CD4-positive, alpha-beta T cell treated with Interleukin-4 for 1 hour (primary cell): ENCODE measurements around the gene OR4K5.
A peak's percentile ranks its signal among the peaks of the same experiment; 100 is the strongest.
"Not testable (repeated sequence)": the region's sequence is repeated elsewhere in the genome, so short reads cannot be mapped to it uniquely, and the experiment has no call there.

Experiments used
- DNase-seq, 2 donors: peaks; one replicate each; pipeline ENCODE4 v3.0.0-alpha.2; 2020 to 2022

OR4K5 gene, protein sequence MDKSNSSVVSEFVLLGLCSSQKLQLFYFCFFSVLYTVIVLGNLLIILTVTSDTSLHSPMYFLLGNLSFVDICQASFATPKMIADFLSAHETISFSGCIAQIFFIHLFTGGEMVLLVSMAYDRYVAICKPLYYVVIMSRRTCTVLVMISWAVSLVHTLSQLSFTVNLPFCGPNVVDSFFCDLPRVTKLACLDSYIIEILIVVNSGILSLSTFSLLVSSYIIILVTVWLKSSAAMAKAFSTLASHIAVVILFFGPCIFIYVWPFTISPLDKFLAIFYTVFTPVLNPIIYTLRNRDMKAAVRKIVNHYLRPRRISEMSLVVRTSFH

GRCh38 chr14:19920021-19920657, at the start of gene OR4K5:
Gene OR4K5 (plus strand): TSS chr14:19920607. CDS start chr14:19920607, 0 bp downstream.
- DNase-seq, result no peak

DNA sequence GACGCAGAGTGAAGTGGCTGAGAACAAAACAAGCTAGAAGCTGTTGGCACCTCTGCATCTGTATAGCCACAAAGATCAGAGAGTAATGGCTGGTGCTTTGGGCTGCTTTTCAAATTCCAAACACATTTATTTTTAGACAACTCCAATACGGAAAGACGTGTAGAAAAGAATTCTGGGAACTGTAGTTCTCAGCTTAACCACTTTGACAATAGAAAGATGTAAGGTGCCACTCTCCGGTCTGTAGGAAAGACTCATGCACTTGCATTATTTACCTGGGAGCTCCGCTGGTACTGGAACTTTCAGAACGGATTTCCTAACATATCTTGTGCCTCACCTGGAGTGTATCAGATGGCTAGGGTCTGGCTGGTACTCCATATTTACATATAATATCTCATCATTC, 47.2 kb upstream of the OR4K5 start:
- no peak for DNase-seq

GRCh38 chr14:19874842-19875241, 45.6 kb upstream of the OR4K5 start, which contains the start of gene OR4K2:
Gene OR4K2 (plus strand): TSS chr14:19875142. CDS start chr14:19876268, 1,126 bp downstream.
- DNase-seq, result no peak

GRCh38 chr14:19878029-19878642, 42.3 kb upstream of the OR4K5 start:
- DNase-seq, result peak in 1 of 2 donors; percentile 17

GRCh38 chr14:19895282-19895681, 25.1 kb upstream of the OR4K5 start:
- DNase-seq, result no peak

- no peak for DNase-seq
Measured at GRCh38 chr14:19900999-19901398, 19.4 kb upstream of the OR4K5 start.

DNA sequence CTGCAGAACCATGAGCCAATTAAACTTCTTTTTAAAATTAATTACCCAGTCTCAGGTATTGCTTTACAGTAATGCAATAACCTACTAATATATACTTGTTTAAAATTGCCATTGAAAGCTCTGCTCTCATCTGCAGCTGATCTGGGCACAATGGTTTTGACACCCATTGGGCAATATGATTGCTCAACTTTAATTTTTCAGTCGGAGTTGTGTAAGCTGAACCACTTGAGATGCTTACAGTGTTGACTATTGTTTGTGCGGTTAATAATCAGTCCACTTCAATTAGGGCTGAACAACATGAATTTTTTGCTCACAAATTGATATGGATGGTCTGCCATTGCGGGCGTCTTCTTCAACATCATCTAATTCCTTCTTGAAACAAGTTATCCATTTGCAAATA, 18.0 kb upstream of the OR4K5 start:
- DNase-seq, result no peak

DNA sequence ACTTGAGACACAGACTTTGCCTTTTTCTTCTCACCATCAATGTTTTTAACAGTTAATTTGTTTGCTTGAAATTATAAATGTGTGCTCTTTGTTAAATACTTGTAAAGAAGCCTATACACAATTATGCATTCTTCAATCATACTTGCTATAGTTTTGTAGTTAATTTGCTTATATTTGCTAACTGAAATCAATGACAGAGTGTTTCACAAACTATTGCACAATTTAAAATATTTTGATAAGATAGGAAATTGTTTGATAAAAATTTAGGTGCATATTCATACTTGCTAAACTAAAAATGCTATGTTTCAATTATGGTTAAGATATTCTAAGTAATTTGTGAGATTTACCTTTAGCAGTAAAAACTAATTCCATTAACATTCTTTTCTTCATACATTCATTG, 13.7 kb upstream of the OR4K5 start:
- DNase-seq, result no peak

DNA sequence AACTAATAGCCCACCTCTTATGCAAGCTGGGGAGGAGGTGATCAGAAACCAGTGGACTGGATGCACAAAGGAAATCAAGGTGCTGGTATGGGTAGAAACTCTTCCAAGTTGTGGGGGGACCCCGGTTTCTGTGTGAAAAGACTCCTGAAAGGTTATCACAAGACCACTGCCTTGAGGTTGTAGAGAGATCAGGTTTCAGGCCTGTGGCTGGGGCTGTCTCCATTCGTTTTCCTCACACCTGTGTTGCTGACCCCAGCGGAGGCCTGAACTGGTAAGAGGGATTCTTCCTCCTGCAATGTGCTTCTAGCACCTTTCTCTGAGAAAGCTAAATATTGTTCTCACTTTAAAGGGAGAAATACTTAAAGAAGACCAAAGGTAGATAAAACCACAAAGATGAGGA, 9.3 kb upstream of the OR4K5 start:
- no peak for DNase-seq

GRCh38 chr14:19917243-19917642, 3.2 kb upstream of the OR4K5 start:
- no peak for DNase-seq

- DNase-seq, result no peak
Measured at GRCh38 chr14:19917955-19918518, 2.4 kb upstream of the OR4K5 start.

DNA sequence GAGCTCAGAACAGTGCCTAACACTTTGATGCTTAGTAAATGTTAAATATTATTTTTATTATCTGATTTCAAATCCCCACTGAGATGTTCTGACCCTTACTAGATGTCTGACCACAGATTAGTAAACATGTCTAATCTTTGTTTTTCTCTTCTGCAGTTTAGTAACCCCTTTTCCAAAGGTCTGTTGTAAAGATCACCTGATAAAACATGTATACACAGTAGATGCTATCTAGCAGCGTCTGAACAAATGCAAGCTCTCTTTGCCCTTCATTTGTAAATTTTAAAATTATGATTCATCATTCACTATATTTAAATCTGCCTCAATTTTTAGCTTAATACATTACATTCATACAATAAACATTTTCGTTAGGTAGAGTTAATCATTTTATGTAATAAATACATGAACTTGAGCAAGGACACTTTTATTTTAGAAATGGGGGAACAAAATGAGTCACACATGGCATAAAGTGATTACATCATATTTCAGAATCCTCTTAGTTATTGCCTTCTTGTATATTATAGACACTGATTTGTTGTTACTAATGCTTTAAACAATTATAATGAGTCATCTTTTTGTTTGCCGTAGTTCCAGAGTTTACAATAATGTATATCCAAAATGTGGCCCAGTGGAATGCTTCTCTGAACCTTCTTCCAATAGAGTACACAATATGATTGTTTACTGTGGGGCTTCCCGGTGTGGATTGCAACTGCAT, 1.7 kb upstream of the OR4K5 start:
- no peak for DNase-seq

DNA sequence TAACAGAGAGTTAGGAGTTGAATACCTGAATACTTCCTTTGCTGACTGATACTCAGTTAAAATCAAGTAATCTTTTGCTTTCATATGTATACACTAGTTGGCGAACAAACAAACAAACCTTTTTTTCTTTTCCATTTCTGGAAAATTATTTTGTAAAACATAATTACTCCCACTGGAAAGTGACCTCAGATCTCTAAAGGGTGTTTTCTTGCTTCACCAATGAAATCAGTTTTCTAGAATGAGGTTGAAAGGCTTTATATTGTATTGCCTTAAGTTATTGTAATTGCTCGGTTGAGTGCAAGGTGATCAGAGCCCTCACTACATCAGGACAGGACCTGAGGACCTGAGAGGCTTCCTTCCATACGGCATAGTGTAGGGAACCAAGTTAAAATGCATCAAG, 10.2 kb downstream of the OR4K5 start, which contains the start of gene OR4K1:
Gene OR4K1, plus strand, starts transcription at position 301 of the 400 bp plus-strand sequence. CDS start 4,750 bp downstream, outside the sequence.
- no peak for DNase-seq

GRCh38 chr14:19941668-19942067, 21.3 kb downstream of the OR4K5 start:
- no peak for DNase-seq

DNA sequence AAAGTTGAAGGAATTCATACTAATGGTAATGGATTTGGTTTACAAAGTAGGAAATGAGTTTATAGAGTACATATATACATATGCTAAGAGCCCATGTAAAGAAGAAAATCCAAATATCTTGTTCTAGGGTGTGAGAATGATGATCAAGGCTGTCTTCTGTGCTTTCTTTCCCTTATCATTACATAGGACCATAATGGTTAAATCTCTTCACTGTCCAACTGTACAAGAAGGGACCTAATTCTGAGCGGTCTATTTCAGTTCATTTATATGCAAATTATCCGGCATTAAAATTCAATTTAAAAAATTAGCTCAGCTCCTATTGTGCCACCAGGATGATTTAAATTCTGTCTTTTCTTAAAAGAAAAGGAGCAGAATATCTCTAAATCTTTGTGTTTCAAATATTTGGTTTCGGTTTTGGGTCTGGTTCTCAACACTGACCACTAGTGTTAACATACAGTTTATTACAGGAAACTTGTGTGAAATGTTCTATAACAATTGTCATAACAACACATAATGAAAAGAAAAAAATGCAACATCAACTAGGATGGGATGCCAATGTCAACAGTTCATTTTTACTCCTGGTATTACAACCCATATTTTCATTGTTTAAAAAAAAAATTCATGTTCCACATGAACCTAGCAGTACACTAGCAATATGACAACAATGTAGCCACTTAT, 27.1 kb downstream of the OR4K5 start:
- peak in 1 of 2 donors; percentile 13 for DNase-seq

GRCh38 chr14:19949218-19949617, 28.8 kb downstream of the OR4K5 start:
- DNase-seq, result no peak

- DNase-seq, result not testable (repeated sequence)
Measured at GRCh38 chr14:19969735-19970134, 49.3 kb downstream of the OR4K5 start.
